ENCODE results near the gene GRXCR2. TPM values are rescaled to one million over a fixed set of nuclear protein-coding genes. Genes with fewer than 3 reads are reported as not detected.
"Not testable (repeated sequence)": the region's sequence is repeated elsewhere in the genome, so short reads cannot be mapped to it uniquely, and the experiment has no call there.

Gene GRXCR2
- polyA plus RNA-seq, 3 donors from 2014 or later = not detected

GRCh38 chr5:145904743-145905142 lies 31.9 kb upstream of the GRXCR2 start:
- Mint-ChIP-seq H3K9me3 (no peaks in the 10 kb centered on the region), H3K4me1 (no peaks in the 10 kb centered on the region), H3K36me3 (no peaks in the 10 kb centered on the region), H3K27ac (no peak overlapping the region), H3K27me3 (ENCODE audit: low read depth in 3 of 3) (peaks cover 0 to 2% (median 2%) of the 10 kb centered on the region in 3 donors), H3K4me3 (no peak overlapping the region)
- DNase-seq = no peak

GRCh38 chr5:145903867-145904266 lies 31.1 kb upstream of the GRXCR2 start:
- Mint-ChIP-seq H3K27me3 (ENCODE audit: low read depth in 3 of 3) (peaks cover 0 to 2% (median 2%) of the 10 kb centered on the region in 3 donors), H3K4me3 (no peak overlapping the region), H3K36me3 (no peaks in the 10 kb centered on the region), H3K27ac (no peak overlapping the region), H3K9me3 (peaks cover 0 to 3% (median 0%) of the 10 kb centered on the region in 6 donors), H3K4me1 (no peaks in the 10 kb centered on the region)
- no peak for DNase-seq

- Mint-ChIP-seq H3K9me3 (peaks cover 0 to 4% (median 0%) of the 10 kb centered on the region in 6 donors), H3K36me3 (no peaks in the 10 kb centered on the region), H3K4me3 (no peak overlapping the region), H3K4me1 (no peaks in the 10 kb centered on the region), H3K27ac (no peak overlapping the region), H3K27me3 (ENCODE audit: low read depth in 3 of 3) (peaks cover 0 to 2% (median 2%) of the 10 kb centered on the region in 3 donors)
- no peak for DNase-seq
These were observed 30.3 kb upstream of the GRXCR2 start for GRCh38 chr5:145903113-145903512.

GRCh38 chr5:145902421-145902820 lies 29.6 kb upstream of the GRXCR2 start:
- Mint-ChIP-seq H3K27ac (no peak overlapping the region), H3K4me3 (no peak overlapping the region), H3K36me3 (no peaks in the 10 kb centered on the region), H3K4me1 (no peaks in the 10 kb centered on the region), H3K27me3 (ENCODE audit: low read depth in 3 of 3) (peaks cover 0 to 2% (median 2%) of the 10 kb centered on the region in 3 donors), H3K9me3 (peaks cover 0 to 4% (median 0%) of the 10 kb centered on the region in 6 donors)
- DNase-seq = no peak

- Mint-ChIP-seq H3K9me3 (peaks cover 0 to 9% (median 5%) of the 10 kb centered on the region in 6 donors), H3K36me3 (no peaks in the 10 kb centered on the region)
These were observed 25.4 kb upstream of the GRXCR2 start for GRCh38 chr5:145898171-145898570.

GRCh38 chr5:145891378-145891777 lies 18.6 kb upstream of the GRXCR2 start:
- peaks cover 3 to 20% (median 9%) of the 10 kb centered on the region in 6 donors for H3K9me3 Mint-ChIP-seq
- not testable (repeated sequence) for H3K27ac Mint-ChIP-seq; H3K4me3 Mint-ChIP-seq; H3K36me3 Mint-ChIP-seq; H3K4me1 Mint-ChIP-seq; H3K27me3 Mint-ChIP-seq (ENCODE audit: low read depth in 3 of 3); DNase-seq

More at GRCh38 chr5:145898171-145898570, 25.4 kb upstream of the GRXCR2 start:
- Mint-ChIP-seq H3K4me3 (no peak overlapping the region), H3K27me3 (ENCODE audit: low read depth in 3 of 3) (peaks cover 0 to 2% (median 2%) of the 10 kb centered on the region in 3 donors), H3K27ac (no peak overlapping the region), H3K4me1 (no peaks in the 10 kb centered on the region)
- DNase-seq = no peak

GRCh38 chr5:145889611-145890010 lies 16.8 kb upstream of the GRXCR2 start:
- Mint-ChIP-seq H3K4me1 (no peaks in the 10 kb centered on the region), H3K27me3 (ENCODE audit: low read depth in 3 of 3) (no peaks in the 10 kb centered on the region)

GRCh38 chr5:145887976-145888574 lies 15.3 kb upstream of the GRXCR2 start:
- Mint-ChIP-seq H3K9me3 (peaks cover 0 to 15% (median 4%) of the 10 kb centered on the region in 6 donors), H3K36me3 (peaks cover 0 to 4% (median 4%) of the 10 kb centered on the region in 3 donors), H3K4me1 (no peaks in the 10 kb centered on the region), H3K4me3 (no peak overlapping the region), H3K27me3 (ENCODE audit: low read depth in 3 of 3) (no peaks in the 10 kb centered on the region), H3K27ac (no peak overlapping the region)
- no peak for DNase-seq

More at GRCh38 chr5:145889611-145890010, 16.8 kb upstream of the GRXCR2 start:
- H3K4me3 Mint-ChIP-seq = no peak overlapping the region
- no peak for DNase-seq
- no peak overlapping the region for H3K27ac Mint-ChIP-seq
- H3K9me3 Mint-ChIP-seq = peaks cover 3 to 15% (median 5%) of the 10 kb centered on the region in 6 donors
- peaks cover 0 to 4% (median 4%) of the 10 kb centered on the region in 3 donors for H3K36me3 Mint-ChIP-seq

GRCh38 chr5:145887217-145887616 lies 14.4 kb upstream of the GRXCR2 start:
- no peak overlapping the region for H3K27ac Mint-ChIP-seq
- DNase-seq = no peak
- peaks cover 0 to 15% (median 5%) of the 10 kb centered on the region in 6 donors for H3K9me3 Mint-ChIP-seq
- no peaks in the 10 kb centered on the region for H3K4me1 Mint-ChIP-seq
- no peak overlapping the region for H3K4me3 Mint-ChIP-seq
- peaks cover 0 to 1% (median under 1%) of the 10 kb centered on the region in 3 donors for H3K27me3 Mint-ChIP-seq (ENCODE audit: low read depth in 3 of 3)
- H3K36me3 Mint-ChIP-seq = peaks cover 0 to 4% (median 4%) of the 10 kb centered on the region in 3 donors

- H3K9me3 Mint-ChIP-seq = peaks cover 0 to 2% (median 0%) of the 10 kb centered on the region in 6 donors
- H3K27ac Mint-ChIP-seq = no peak overlapping the region
- H3K4me1 Mint-ChIP-seq = no peaks in the 10 kb centered on the region
- peaks cover 0 to 5% (median 0%) of the 10 kb centered on the region in 3 donors for H3K36me3 Mint-ChIP-seq
- peaks cover 0 to 4% (median 1%) of the 10 kb centered on the region in 3 donors for H3K27me3 Mint-ChIP-seq (ENCODE audit: low read depth in 3 of 3)
- no peak for DNase-seq
- no peak overlapping the region for H3K4me3 Mint-ChIP-seq
These were observed 2.0 kb upstream of the GRXCR2 start for GRCh38 chr5:145874765-145875164.

GRCh38 chr5:145872486-145872885 lies 328 bp downstream of the GRXCR2 start:
- Mint-ChIP-seq H3K36me3 (peaks cover 0 to 5% (median 0%) of the 10 kb centered on the region in 3 donors), H3K27ac (no peak overlapping the region), H3K4me1 (no peaks in the 10 kb centered on the region), H3K4me3 (no peak overlapping the region), H3K27me3 (ENCODE audit: low read depth in 3 of 3) (peaks cover 0 to 4% (median 1%) of the 10 kb centered on the region in 3 donors), H3K9me3 (peaks cover 0 to 2% (median 0%) of the 10 kb centered on the region in 6 donors)
- DNase-seq = no peak

- no peak for DNase-seq
- no peak overlapping the region for H3K4me3 Mint-ChIP-seq
- no peak overlapping the region for H3K27ac Mint-ChIP-seq
- H3K36me3 Mint-ChIP-seq = peaks cover 0 to 4% (median 0%) of the 10 kb centered on the region in 3 donors
- H3K4me1 Mint-ChIP-seq = no peaks in the 10 kb centered on the region
- peaks cover 0 to 2% (median 0%) of the 10 kb centered on the region in 6 donors for H3K9me3 Mint-ChIP-seq
- peaks cover 0 to 5% (median 0%) of the 10 kb centered on the region in 3 donors for H3K27me3 Mint-ChIP-seq (ENCODE audit: low read depth in 3 of 3)
These were observed 3.1 kb downstream of the GRXCR2 start for GRCh38 chr5:145869753-145870152.

GRCh38 chr5:145867806-145868205 lies 5.0 kb downstream of the GRXCR2 start:
- H3K27me3 Mint-ChIP-seq (ENCODE audit: low read depth in 3 of 3) = peaks cover 2 to 3% (median 2%) of the 10 kb centered on the region in 3 donors
- H3K4me3 Mint-ChIP-seq = no peak overlapping the region
- H3K9me3 Mint-ChIP-seq = peaks cover 0 to 2% (median 0%) of the 10 kb centered on the region in 6 donors
- DNase-seq = no peak
- no peaks in the 10 kb centered on the region for H3K36me3 Mint-ChIP-seq
- H3K4me1 Mint-ChIP-seq = no peaks in the 10 kb centered on the region
- no peak overlapping the region for H3K27ac Mint-ChIP-seq

GRCh38 chr5:145864432-145864831 lies 8.4 kb downstream of the GRXCR2 start:
- not testable (repeated sequence) for H3K9me3 Mint-ChIP-seq; DNase-seq; H3K4me1 Mint-ChIP-seq; H3K27me3 Mint-ChIP-seq (ENCODE audit: low read depth in 3 of 3); H3K4me3 Mint-ChIP-seq; H3K27ac Mint-ChIP-seq; H3K36me3 Mint-ChIP-seq
